AG09319 (cell line): ENCODE results near the gene ENDOG.
"Not testable (repeated sequence)": the region's sequence is repeated elsewhere in the genome, so short reads cannot be mapped to it uniquely, and the experiment has no call there.

Experiments
- DNase-seq: peaks from one replicate; pipeline ENCODE4 v3.0.0-alpha.2; 2010; ENCODE audit warnings: low read depth; ENCODE audit errors: extremely low read depth
- TF ChIP-seq, protein P1 (sequence below): IDR thresholded peaks from 2 replicates; pipeline ENCODE4 v1.5.1; 2011; ENCODE audit warnings: low read depth, mild to moderate bottlenecking, inconsistent platforms, low read length, moderate library complexity

ENDOG gene

GRCh38 chr9:128862401-128862851 is 44.1 kb downstream of the ENDOG start:
- TF ChIP-seq, protein P1, sequence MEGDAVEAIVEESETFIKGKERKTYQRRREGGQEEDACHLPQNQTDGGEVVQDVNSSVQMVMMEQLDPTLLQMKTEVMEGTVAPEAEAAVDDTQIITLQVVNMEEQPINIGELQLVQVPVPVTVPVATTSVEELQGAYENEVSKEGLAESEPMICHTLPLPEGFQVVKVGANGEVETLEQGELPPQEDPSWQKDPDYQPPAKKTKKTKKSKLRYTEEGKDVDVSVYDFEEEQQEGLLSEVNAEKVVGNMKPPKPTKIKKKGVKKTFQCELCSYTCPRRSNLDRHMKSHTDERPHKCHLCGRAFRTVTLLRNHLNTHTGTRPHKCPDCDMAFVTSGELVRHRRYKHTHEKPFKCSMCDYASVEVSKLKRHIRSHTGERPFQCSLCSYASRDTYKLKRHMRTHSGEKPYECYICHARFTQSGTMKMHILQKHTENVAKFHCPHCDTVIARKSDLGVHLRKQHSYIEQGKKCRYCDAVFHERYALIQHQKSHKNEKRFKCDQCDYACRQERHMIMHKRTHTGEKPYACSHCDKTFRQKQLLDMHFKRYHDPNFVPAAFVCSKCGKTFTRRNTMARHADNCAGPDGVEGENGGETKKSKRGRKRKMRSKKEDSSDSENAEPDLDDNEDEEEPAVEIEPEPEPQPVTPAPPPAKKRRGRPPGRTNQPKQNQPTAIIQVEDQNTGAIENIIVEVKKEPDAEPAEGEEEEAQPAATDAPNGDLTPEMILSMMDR = no peak
- DNase-seq = no peak

DNA sequence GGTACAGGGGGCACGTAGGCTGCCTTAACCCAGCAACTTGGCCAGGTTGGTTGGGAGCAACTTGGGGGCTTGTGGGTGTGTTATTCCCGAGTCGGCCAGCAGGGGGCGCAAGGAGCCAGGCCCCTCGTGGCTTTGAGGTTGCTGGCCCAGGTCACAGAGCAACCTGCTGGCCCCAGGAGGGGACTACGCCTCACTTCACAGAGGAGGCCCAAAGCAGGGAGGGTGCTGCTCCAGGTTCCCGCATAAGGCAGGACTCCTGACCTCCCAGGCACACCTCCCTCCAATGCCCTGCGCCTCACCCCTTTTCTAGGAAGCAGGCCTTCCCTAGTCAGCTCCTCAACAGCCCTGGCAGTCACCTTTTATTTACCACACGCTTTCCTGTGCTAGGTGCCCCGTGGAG is 45.3 kb downstream of the ENDOG start:
- no peak for DNase-seq
- TF ChIP-seq, protein P1 = peak; percentile 85

DNA sequence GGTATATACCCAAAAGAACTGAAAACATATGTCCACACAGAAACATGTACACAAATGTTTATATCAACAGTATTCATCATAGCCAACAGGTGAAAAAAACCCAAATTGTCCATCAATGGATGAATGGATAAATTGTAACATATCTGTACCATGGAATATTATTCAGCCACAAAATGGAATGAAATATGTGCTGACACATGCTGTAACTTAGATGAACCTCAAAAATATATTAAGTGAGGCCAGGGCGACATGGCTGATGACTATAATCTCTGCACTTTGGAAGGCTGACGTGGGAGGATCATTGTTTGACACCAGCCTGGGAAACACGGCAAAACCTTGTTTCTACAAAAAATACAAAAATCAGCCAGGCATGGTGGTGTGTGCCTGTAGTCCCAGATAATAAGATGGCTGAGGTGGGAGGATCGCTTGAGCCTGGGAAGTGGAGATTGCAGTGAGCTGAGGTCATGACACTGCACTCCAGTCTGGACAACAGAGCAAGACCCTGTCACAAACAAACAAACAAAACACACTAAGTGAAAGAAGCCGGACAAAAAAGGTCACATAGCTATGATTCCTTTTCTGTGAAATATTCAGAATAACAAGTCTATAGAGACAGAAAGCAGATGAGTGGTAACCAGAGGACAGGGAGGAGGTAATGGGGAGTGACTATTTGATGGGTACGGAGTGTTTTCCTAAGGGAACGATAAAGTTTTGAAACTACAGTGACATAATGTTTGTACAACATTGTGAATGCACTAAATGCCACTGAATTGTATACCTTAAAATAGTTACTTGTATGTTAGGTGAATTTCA is 52.0 kb downstream of the ENDOG start:
- no peak for DNase-seq
- TF ChIP-seq, protein P1 = no peak

DNA sequence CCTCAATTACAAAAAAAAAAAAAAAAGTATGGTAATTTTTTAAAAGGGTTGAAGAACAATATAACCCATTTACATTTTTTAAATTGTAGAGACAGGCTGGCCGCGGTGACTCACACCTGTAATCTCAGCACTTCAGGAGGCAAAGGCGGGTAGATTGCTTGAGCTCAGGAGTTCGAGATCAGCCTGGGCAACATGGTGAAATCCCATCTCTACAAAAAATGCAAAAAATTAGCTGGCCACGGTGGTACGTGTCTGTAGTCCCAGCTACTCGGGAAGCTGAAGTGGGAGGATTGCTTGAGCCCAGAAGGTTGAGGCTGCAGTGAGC is 52.6 kb downstream of the ENDOG start:
- DNase-seq = not testable (repeated sequence)
